NOMO-1 treated with DMSO at 0.1 percent for 48 hours (cell line): ENCODE results near the gene SMG6.

Experiments used
- DNase-seq: peaks from one replicate; lab custom pipeline; 2025; ENCODE audit not compliant: unreplicated experiment; lab: John Stamatoyannopoulos, UW

Gene SMG6

DNA sequence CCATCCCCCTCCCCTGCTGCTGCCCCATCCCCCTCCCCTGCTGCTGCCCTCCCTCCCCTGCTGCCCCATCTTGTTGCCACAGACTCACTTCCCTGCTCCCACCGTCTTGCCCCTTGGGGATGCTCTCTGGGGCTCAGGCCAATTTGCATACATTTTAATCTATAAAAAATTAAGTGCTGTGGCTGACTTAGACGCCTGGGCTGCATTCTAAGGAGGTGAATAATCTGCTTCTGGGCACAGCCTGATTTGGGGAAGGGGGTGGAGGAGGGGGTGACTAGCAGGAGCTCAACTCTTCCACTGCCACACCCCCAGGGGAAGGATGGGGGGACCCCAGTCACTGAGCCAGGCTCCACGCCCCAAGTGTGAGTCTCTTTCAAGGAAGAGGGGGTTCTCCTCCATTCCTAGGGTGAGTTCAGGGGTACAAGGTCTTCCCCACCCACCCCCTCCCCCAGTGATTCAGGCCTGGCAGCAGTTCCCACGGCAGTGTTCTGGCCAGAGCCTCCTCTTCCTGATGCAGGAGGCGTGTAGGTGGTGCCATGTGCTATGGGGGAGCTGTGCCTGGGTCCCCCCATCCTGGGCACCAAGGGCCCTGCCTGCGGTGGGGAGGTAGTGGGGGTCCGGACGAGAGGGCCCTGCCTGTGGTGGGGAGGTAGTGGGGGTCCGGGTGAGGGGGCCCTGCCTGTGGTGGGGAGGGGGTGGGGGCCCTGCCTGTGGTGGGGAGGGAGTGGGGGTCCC is 268.6 kb downstream of the SMG6 start:
- no peak for DNase-seq

DNA sequence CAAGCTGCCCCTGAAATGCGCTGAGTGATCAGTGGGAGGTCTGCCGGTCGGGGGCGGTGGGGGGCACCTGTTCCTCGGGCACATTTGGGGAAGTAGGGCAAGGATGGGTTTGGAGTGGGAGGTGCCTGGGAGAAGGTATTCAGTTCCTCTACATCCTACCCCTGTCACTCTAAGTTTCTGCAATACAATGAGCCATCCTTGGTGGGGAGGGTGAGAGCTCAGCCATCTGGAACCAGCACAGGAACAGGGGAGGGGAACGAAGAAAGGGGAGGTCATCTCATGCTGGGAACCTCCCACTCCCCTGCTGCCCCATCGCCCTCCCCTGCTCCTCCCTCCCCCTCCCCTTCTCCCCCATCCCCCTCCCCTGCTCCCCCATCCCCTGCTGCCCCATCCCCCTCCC is 269.4 kb downstream of the SMG6 start:
- no peak for DNase-seq

DNA sequence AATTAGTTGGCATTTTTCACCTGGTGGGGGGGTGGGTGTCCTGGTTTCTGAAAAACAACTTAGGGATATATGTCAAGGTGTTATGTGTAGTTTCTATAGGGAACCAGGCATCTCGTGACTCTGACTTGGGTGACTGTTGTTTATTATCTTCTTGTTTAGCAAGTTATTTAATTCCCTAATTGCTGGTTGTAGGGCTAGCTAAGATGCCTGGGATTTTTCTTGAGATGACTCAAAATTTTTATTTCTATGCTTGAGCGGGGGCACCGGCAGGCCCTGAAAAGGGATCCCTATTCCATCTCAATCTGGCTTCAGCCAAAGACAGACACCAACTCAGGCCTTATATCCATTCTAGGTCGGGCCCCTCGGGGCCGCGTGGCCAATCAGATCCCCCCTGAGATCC is 270.4 kb downstream of the SMG6 start:
- no peak for DNase-seq

DNA sequence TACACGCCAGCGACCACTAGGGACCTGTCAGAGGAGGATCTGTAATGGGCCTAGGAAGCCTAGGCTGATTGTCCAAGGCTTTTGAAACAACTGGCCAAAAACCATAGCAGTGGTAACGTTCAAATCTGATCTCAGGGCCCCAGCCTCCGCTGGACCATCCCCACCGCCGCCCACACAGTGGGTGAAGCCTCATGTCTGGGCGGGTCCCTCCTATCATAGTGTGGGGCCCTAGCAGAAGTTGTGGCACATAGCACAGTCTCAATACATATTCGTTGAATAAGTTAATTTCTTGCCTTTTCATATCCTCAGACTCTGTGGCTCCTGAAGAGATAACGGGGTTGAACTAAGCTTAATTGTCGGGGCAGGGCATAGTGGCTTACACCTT is 272.8 kb downstream of the SMG6 start:
- no peak for DNase-seq

DNA sequence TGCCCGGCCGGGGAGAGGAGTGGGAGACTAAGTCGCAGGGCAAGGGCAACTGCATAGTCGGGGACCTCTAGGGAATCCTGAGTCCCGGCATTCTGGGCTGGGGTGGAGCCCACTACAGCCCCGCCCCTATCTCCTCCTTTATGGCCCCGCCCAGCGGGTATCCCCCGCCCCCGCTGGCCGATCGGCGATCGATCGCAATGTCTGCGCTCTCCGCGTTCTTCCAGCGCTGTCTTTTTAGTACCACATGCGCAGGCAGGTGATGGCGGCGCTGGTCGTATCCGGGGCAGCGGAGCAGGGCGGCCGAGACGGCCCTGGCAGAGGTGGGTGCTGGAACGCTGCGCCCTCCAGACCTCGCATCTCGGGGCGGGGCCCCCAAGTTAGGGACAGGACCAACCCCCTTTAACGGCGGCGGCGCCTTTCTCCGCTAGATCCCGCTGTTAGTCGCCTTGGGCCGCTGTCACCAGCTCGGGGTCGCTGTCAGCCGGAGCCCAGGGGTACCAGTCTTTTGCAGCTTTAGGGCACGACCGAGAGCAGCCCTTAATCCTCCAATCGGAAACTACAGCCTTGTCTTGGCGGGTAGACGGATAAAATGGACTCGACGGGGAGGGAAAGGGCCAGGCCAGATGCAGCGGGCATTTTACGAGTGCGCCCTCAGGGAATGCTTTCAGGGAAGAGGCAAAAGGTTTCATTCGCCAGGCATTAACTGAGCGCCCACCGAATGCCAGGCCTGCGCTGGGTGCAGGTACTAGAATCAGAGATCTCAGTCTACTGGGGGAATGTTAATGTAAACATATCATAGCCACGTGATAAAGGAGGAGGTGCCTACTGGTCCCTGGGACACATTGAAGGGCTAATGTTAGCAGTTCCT is 273.4 kb downstream of the SMG6 start, which contains the start of gene DPH1:
DPH1 (plus strand) TSS at position 243 of the 868 bp plus-strand sequence; CDS start at position 260, 17 bp downstream.
- DNase-seq = peak; percentile 94

DNA sequence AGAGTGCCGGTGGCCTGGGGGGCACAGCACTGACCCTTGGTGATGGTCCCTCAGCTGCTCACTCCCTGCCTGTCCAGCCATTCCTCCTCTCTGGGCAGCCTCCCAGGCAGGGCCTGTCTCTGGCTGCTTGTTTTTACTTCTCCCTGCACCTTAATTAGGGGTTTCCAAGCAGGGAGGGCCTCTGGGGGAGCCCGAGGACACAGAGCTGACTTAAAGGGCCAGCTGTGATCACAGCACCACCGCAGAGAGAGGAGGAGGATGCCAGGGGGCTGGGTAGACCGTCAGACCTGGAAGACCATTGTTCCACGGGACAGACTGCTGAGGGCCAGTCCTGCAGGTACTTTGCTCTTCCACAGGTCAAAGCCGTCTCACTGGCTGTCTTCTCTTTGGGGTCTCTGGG is 274.8 kb downstream of the SMG6 start:
- DNase-seq = no peak

DNA sequence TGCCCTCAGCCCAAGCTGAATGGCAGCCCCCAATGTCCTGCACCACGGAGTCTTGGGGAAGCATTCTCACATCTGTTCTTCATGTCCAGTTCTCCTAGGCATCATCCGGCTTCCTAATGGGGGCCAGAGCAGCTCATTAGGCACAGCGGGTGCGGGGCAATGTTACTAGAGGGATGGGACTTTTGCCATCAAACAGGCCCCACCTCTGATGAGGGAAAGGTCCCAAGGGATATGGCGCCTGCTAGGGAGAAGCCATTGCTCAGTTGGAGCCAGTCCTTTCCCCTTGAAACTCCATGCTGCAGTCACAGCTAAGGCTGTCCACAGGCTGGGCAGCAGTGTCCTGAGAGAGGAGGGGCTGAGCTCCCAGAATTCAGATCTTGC is 275.4 kb downstream of the SMG6 start:
- DNase-seq = no peak

DNA sequence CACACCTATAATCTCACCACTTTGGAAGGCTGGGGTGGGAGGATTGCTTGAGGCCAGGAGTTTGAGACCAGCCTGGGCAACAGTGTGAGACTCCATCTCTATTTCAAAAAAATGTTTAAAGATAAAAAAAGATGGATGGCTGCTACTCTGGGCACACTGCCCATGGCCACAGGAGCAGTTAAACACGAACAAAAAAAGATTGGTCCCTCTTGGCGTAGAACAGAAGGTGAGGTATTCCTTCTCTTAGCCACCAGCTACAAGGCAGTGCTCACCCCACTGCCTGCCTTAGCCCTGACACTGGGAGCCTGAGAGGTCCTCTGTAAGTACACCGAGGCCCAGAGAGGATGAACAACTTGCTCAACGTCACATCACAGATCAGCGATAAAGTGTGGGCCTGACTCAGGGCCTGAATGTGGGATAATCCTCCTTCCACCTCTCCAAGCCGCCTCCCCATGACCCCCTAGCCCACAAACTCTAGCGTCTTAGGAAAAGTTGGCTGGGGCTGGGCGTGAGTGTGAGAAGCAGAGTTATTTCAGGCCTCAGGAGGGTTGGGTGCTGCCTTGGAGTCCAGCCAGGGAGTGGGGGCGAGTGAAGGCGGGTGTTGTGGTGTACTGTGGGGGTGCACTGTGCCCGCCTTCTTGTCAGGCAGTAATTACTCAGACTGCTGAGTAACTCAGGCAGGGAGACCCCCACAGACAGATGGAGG is 275.9 kb downstream of the SMG6 start:
- DNase-seq = no peak

DNA sequence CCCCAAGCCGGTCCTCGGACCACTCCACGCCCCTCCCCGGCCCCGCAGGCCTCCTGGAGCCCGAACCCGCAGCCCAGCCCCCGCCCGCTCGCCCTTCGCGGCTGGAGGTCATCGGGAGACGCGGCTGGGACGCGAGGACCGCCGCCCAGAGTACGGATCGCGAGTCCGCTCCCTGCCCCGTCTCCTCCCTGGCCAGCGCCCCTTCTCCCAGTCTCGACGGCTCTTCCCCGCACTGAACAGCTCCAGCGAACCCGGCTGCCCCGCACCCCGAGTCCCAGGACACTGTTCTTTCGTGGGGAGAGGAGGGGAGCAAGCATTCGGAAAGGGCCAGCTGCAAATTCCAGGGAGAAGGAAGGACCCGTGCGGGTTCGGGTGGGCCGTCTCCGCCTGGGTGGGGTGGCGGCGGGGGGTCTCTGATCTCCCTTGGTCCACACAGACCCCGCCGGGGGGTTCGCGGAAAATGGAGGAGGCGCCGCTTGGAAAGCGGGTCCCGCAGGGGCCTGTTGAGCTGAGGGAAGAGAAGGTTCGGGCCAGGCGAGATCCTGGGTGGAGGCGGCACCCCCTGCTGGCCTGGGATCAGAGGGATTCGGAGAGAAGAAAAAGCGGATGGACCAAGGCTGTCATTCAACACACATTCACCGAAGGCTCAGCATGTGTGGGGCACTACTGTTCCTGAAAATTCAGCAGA is 277.8 kb downstream of the SMG6 start:
- DNase-seq = peak; percentile 18

DNA sequence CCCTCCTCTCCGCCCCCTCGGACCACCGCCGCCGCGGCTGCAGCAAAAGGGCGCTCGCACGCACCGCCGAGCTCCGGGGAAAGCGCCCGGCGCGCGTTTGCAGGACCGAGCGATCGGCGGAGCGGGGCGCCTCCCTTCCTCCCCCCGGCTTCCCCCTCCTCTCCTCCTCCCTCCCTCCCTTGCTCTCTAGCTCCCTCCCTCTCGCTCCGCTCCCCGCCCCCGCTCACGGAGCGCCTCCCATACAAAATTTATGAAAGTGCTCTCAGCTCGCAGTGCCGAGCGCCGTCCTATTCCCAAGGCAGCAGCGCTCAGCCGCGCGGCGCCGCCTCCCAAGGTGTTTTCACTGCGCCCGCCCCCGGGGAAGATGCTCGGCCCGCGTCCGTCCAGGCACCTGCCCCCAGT is 278.4 kb downstream of the SMG6 start, which contains the start of gene RTN4RL1:
RTN4RL1 (minus strand) TSS at position 115 of the 402 bp plus-strand sequence. CDS start 469 bp downstream, outside the sequence.
- DNase-seq = peak; percentile 60

DNA sequence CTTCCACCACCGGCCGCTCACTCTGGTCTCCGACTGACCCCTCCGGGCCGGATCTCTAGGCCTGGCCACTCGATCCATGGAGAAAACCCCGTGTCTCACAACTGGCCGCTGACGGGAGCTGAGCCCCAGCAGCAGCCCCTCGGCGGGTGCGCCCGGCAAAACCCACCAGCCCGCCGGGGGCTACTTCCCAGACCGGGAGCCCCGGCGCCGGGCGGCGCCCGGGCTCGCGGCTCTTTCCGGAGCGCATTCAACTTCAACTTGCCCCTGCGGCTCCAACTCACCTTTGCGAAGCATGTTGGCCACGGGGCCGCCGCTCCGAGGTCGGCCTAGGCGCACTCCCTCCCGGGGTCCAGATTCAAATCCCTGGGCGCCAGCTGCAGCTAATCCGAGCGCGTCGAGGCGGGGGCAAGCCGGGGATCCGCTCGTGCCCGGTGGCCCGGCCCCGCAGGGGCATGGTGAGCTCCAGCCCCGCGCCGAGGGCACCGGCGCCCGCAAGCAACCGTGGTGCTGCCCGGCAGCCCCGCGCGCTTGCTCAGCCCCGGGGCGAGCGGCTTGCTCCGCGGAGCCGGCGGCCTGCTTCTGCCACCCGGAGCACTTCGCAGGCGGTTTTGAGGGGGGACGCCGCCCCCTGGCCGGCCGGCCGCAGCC is 278.9 kb downstream of the SMG6 start:
- no peak for DNase-seq

DNA sequence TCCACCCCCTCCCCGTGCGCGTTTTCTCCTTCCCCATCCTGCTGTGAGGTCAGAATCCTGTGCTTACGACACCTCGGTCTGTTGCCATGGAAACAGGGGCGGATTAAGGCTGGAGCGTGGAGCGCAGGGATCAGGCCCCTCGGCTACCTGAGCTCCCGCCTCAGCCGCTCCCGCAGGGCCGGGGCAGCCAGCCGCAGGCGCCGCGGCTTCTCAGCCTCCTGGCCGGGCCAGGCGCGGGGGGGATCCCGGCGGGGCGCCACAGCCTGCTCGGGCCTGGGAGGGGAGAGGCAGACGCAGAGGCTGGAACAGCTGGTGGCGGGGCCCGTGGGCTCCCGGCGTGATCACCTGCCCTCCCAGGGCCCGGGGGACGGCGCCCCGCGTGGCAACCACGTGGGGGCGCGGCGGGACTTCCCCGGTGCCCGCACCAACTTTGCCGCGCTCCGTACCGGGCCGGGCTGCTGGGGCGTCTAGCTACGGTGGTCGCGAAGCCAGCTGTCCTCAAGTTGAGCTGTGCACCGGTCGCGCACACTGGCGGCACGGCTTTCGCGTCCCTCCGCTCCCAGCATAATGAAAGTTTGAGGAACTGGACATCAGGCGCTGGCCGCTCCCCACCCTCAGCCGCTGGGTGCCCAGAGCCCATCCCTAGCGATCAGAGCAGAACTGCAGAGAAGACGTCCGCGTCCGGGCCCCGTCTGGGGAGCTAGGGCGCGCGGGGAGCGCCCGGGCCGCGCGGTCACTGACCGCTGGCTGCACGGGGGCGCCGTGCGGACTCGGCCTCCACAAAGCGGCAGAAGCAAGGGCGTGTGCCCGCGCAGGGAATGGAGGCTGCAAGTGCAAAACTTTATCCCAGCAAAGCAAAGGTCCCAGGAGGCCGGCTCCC is 279.7 kb downstream of the SMG6 start:
- DNase-seq = peak; percentile 12

DNA sequence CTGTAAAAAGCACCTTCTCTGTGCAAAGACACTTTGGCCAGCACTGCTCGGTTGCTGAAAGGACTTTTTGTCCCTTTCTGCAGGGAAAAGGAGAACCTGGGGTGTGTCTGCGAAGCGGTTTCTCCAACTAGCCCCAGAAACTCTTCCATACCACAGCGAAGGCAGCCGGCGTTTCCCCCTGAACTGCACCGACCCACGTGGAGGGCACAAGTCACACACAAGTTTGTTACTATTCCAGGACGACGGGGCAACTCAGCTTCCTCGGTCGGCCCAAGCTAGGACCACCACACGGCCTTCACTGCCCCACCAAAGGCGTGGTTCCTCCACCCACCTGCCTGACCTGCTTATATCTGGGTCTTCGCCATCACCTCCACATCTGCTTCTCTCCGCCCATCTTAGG is 280.3 kb downstream of the SMG6 start:
- no peak for DNase-seq

DNA sequence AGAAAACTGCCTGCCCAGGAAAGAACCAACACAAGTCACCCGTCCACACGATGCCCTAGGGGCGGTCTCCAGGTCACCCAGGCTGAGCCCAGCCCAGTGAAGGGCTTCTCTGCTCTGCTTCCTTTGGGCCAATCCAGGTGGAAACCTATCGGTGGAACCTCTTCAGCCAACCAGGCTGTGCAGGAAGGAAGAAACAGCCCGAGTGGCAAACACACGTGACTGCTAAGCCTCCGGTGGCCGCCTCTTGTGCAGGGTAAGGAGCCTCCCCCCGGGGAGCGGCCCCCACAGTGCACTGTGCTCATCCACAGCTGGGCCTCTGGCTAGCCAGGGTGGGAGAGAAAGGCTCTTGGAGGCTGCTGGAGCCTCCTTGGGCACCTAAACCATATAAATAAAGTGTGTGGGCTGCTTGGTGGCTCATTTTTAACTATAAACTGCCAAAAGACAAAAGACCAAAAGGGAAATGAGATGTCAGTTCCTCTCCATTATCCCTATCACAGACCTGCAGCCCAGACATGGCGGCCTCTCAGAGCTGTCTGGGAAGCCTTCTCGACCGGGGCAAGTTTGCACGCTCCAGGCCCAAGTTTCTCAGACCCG is 280.8 kb downstream of the SMG6 start:
- no peak for DNase-seq

DNA sequence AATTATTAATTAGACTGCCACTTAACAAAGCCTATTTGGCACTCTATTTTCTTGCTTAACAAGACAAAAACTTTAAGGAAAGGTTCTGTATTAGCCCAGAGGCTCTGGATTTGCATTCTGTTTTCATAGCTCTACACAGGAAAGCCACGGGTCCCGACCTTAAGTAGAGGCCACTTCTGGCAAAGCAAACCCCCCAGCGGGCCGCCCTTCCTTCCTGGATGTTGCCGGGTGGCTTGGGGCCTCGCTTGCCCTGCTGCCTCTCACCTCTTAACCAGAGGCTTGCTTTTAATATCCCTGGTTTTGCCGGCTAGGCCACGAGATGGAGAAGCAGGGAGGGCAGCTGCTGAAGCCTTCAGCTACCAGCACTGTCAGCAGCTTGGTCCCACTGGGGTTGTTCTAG is 282.9 kb downstream of the SMG6 start:
- no peak for DNase-seq

DNA sequence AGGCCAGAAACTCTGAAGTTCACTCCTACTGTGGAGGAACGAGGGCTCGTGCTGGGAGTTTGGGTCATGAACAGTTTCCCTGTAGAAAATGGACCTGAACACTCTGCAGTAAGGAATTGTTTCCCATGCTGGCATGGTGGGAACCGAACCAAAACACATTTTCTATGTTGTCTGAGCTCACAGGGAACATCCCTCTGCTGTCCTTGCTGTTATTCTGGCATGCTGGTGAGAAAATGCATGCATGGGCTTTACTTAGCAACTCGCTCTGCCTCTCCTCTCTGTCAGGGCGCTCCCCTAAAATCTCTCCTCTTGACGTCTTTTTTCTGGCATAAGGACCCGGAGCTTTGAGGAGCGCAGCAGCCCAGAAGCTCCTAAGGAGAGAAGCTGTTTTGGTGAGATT is 283.9 kb downstream of the SMG6 start:
- DNase-seq = no peak

DNA sequence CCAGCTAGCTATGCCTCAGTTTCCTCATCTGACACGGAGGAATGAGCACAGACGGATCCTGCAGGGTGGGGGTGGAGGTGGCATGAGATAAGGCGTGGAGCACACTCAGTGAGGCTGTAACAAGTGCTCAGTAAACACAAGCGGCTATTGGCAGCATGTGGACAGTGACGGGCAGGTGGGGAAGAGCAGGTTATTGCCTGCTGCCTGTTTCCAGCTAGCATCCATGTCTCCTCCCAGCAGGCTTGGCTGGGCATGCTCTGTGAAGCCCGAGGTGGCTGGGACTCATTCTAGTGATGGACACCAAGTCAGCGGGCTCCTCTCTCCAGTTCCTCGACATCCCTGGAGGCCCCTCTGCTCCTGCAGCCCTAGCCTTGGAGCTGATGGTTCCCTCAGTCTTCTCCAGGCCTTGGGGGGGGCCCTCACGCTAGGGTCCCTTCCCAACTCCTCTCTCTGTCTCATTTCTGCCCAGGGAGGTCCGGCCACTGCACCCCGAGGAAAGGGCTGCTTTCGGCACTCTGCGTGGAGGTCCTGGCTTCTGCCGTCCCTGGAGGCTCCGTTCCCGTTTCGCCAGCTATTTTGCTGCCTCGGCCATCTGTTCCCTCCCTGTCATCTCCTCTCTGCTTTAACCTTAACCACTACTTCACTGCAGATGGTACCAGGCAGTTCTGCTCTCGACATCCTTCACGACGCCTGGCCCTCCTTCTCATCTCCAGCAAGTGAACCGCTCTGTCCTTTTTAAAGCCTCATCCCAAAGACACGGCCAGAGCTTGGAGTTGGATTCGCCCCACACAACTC is 284.7 kb downstream of the SMG6 start:
- no peak for DNase-seq

DNA sequence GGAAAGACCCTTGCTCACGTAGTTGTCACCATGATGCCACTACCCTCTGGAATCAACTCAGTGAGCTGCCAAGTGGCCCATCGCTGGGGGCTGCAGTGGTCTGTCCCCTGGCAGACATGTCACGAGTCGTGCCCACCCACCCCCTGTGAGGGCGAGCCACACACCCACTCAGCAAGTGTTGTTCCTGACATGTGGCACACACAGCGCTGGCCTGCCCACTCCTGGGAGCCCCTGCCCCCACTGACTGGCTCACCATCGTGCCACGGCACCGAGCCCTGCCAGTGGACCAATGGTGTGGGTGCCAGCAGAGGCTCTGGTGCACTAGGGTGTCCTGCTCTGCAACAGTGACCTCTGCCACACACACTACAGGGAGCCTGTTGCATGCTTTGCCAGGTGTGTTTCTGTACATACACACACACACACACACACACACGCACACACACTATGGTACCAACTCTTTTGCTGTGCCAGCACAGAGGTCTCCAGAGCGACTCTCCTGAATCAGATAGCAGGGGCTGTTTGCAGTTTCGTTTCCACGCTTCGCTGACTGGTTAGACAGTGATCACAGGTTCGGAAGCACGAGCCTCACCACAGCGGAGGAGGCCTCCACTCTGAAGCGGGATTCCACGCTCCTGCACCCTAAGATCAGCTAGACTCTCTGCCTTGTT is 286.2 kb downstream of the SMG6 start:
- DNase-seq = peak; percentile 4
